ENCODE measurements around the gene DDX10. TPM values are rescaled to one million over a fixed set of nuclear protein-coding genes. Genes with fewer than 3 reads are reported as not detected.

The DDX10 gene
- total RNA-seq, 2 donors from 2014 or later, result 12.6 to 17.6 TPM

- no peak overlapping the region for H3K9ac ChIP-seq (ENCODE audit: low read depth in 2 of 2, low read length in 2 of 2)
- no peak overlapping the region for H3K27ac ChIP-seq
- intact Hi-C loops (cut with DNase I), result loop anchor here (5.0 to 10.0 kb wide), 2 partner anchors 238 to 540 kb away; no protein-coding TSS in a partner anchor
- H3K9me3 ChIP-seq, result no peaks in the 10 kb centered on the region
- H3K4me3 ChIP-seq, result no peak overlapping the region
- H3K27me3 ChIP-seq, result no peaks in the 10 kb centered on the region
- no peaks in the 10 kb centered on the region for H3K4me1 ChIP-seq
- peak; percentile 63 for DNase-seq
- H3K36me3 ChIP-seq, result no peaks in the 10 kb centered on the region
- TF ChIP-seq CTCF (IDR thresholded peaks at IDR 0.05), result peak; percentile 51
Measured at GRCh38 chr11:108654994-108655631, 9.8 kb upstream of the DDX10 start.

GRCh38 chr11:108662700-108663099, 2.2 kb upstream of the DDX10 start:
- intact Hi-C loops (cut with DNase I), result loop anchor here (10.0 kb wide), 1 partner anchor 648 kb away; no protein-coding TSS in a partner anchor
- H3K27ac ChIP-seq, result no peak overlapping the region
- no peaks in the 10 kb centered on the region for H3K9me3 ChIP-seq
- H3K36me3 ChIP-seq, result no peaks in the 10 kb centered on the region
- no peaks in the 10 kb centered on the region for H3K27me3 ChIP-seq
- H3K9ac ChIP-seq (ENCODE audit: low read depth in 2 of 2, low read length in 2 of 2), result no peak overlapping the region
- no peak for DNase-seq
- no peak overlapping the region for H3K4me3 ChIP-seq
- no peak for TF ChIP-seq CTCF (IDR thresholded peaks at IDR 0.05)
- no peaks in the 10 kb centered on the region for H3K4me1 ChIP-seq

- intact Hi-C loops (cut with DNase I), result loop anchor here (10.0 kb wide), 1 partner anchor 649 kb away; no protein-coding TSS in a partner anchor
- TF ChIP-seq CTCF (IDR thresholded peaks at IDR 0.05), result no peak
- no peaks in the 10 kb centered on the region for H3K36me3 ChIP-seq
Measured at GRCh38 chr11:108663154-108663877, 1.6 kb upstream of the DDX10 start.

GRCh38 chr11:108666373-108666772, 1.5 kb downstream of the DDX10 start:
- Histone ChIP-seq H3K9ac (ENCODE audit: low read depth in 2 of 2, low read length in 2 of 2) (no peak overlapping the region), H3K4me1 (no peaks in the 10 kb centered on the region), H3K9me3 (no peaks in the 10 kb centered on the region), H3K27ac (no peak overlapping the region), H3K27me3 (no peaks in the 10 kb centered on the region), H3K4me3 (no peak overlapping the region), H3K36me3 (no peaks in the 10 kb centered on the region)
- DNase-seq, result no peak
- TF ChIP-seq CTCF (IDR thresholded peaks at IDR 0.05), result no peak
- intact Hi-C loops (cut with DNase I), result loop anchor here (10.0 kb wide), 1 partner anchor 652 kb away; no protein-coding TSS in a partner anchor

More at GRCh38 chr11:108663154-108663877, 1.6 kb upstream of the DDX10 start:
- H3K9me3 ChIP-seq, result no peaks in the 10 kb centered on the region
- DNase-seq, result no peak
- H3K27me3 ChIP-seq, result no peaks in the 10 kb centered on the region
- no peaks in the 10 kb centered on the region for H3K4me1 ChIP-seq
- H3K4me3 ChIP-seq, result no peak overlapping the region
- H3K27ac ChIP-seq, result no peak overlapping the region
- H3K9ac ChIP-seq (ENCODE audit: low read depth in 2 of 2, low read length in 2 of 2), result no peak overlapping the region

- no peak for TF ChIP-seq CTCF (IDR thresholded peaks at IDR 0.05)
- Histone ChIP-seq H3K36me3 (no peaks in the 10 kb centered on the region), H3K4me3 (no peak overlapping the region), H3K27me3 (no peaks in the 10 kb centered on the region), H3K9ac (ENCODE audit: low read depth in 2 of 2, low read length in 2 of 2) (no peak overlapping the region), H3K4me1 (peaks cover 5% of the 10 kb centered on the region), H3K9me3 (no peaks in the 10 kb centered on the region), H3K27ac (no peak overlapping the region)
- intact Hi-C loops (cut with DNase I), result loop anchor here (10.0 kb wide), 1 partner anchor 654 kb away; no protein-coding TSS in a partner anchor
- no peak for DNase-seq
Measured at GRCh38 chr11:108669286-108669685, 4.4 kb downstream of the DDX10 start.

All from colonic mucosa (tissue), 4 donors.